ENCODE results near the gene SCMH1.
"Not testable (repeated sequence)": the region's sequence is repeated elsewhere in the genome, so short reads cannot be mapped to it uniquely, and the experiment has no call there.

The SCMH1 gene

GRCh38 chr1:41213341-41213740 is 28.8 kb downstream of the SCMH1 start:
- DNase-seq (ENCODE audit: low read depth in 2 of 2) = no peak

GRCh38 chr1:41211608-41212007 is 30.5 kb downstream of the SCMH1 start:
- not testable (repeated sequence) for DNase-seq (ENCODE audit: low read depth in 2 of 2)

GRCh38 chr1:41207053-41207452 is 35.1 kb downstream of the SCMH1 start:
- not testable (repeated sequence) for DNase-seq (ENCODE audit: low read depth in 2 of 2)

GRCh38 chr1:41200728-41201127 is 41.4 kb downstream of the SCMH1 start:
- DNase-seq (ENCODE audit: low read depth in 2 of 2) = no peak

GRCh38 chr1:41199375-41199774 is 42.7 kb downstream of the SCMH1 start:
- no peak for DNase-seq (ENCODE audit: low read depth in 2 of 2)

- no peak for DNase-seq (ENCODE audit: low read depth in 2 of 2)
These were observed 49.5 kb downstream of the SCMH1 start for GRCh38 chr1:41192456-41193178.

- DNase-seq (ENCODE audit: low read depth in 2 of 2) = no peak
These were observed 57.7 kb downstream of the SCMH1 start for GRCh38 chr1:41184446-41184845.

GRCh38 chr1:41178230-41178629 is 63.9 kb downstream of the SCMH1 start:
- not testable (repeated sequence) for DNase-seq (ENCODE audit: low read depth in 2 of 2)

- DNase-seq (ENCODE audit: low read depth in 2 of 2) = no peak
These were observed 66.6 kb downstream of the SCMH1 start for GRCh38 chr1:41175546-41175945.

- no peak for DNase-seq (ENCODE audit: low read depth in 2 of 2)
These were observed 67.9 kb downstream of the SCMH1 start for GRCh38 chr1:41174170-41174569.

GRCh38 chr1:41173651-41174050 is 68.5 kb downstream of the SCMH1 start:
- no peak for DNase-seq (ENCODE audit: low read depth in 2 of 2)

- DNase-seq (ENCODE audit: low read depth in 2 of 2) = no peak
These were observed 70.7 kb downstream of the SCMH1 start for GRCh38 chr1:41171266-41171874.

GRCh38 chr1:41169799-41170180 is 72.3 kb downstream of the SCMH1 start:
- no peak for DNase-seq (ENCODE audit: low read depth in 2 of 2)

GRCh38 chr1:41169066-41169798 is 72.9 kb downstream of the SCMH1 start:
- DNase-seq (ENCODE audit: low read depth in 2 of 2) = no peak

- no peak for DNase-seq (ENCODE audit: low read depth in 2 of 2)
These were observed 74.4 kb downstream of the SCMH1 start for GRCh38 chr1:41167667-41168066.

- DNase-seq (ENCODE audit: low read depth in 2 of 2) = no peak
These were observed 77.4 kb downstream of the SCMH1 start for GRCh38 chr1:41164727-41165126.

- no peak for DNase-seq (ENCODE audit: low read depth in 2 of 2)
These were observed 79.7 kb downstream of the SCMH1 start for GRCh38 chr1:41162441-41162840.

- no peak for DNase-seq (ENCODE audit: low read depth in 2 of 2)
These were observed 80.3 kb downstream of the SCMH1 start for GRCh38 chr1:41161846-41162245.

GRCh38 chr1:41160498-41161110 is 81.5 kb downstream of the SCMH1 start:
- DNase-seq (ENCODE audit: low read depth in 2 of 2) = no peak

GRCh38 chr1:41158966-41159365 is 83.1 kb downstream of the SCMH1 start:
- DNase-seq (ENCODE audit: low read depth in 2 of 2) = no peak

GRCh38 chr1:41158147-41158875 is 83.8 kb downstream of the SCMH1 start:
- DNase-seq (ENCODE audit: low read depth in 2 of 2) = no peak

GRCh38 chr1:41155105-41155504 is 87.0 kb downstream of the SCMH1 start:
- no peak for DNase-seq (ENCODE audit: low read depth in 2 of 2)

All from stimulated activated CD8-positive, alpha-beta memory T cell treated with anti-CD3 and anti-CD28 coated beads, Interleukin-2, amount 100 ng/mL, for 1 hour (primary cell).